Measurements from ENCODE around the gene NUP210L.
A peak's percentile ranks its signal among the peaks of the same experiment; 100 is the strongest.

NUP210L gene

DNA sequence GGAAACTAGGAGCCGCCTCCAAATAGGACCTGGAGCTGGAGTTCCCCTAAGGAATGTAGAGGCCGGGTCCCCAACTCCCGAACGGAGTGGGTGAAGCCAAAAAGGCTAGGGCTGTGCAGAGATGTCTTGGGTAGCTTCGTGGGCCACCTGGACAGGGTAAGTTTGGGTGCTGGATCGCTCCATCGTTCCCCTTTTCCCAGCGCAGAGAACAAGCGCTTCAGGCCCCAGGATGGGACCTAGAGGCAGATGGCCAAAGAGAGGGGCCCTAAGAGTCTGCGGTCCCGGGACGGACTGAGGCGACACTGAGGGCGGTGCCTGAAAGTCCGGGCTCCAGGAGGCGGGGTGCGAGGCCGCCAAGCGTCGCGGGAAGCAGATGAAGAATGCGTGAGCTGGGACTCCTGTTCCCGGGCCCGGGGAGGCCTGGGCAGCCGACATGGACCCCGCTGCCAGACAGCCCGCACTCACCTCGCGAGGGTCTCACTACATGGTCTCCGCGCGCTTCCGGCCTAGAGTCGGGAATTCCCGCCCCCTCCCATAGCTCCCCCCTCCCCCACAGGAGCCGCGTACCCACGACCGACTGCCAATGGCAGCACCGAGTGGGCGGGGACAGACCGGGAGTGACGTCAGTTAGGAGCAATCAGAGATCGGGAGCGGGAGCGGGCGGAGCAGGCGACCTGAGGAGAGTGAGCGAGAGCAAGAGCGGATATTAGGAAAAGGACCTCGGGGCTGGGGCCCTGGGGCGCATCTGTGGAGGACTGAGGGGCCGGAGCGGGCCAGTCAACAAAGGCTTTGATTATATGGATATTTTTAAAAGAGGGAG is 191.6 kb downstream of the NUP210L start, which contains the start of gene SLC39A1:
TSS of gene SLC39A1 (minus strand) at position 508 of the 820 bp plus-strand sequence. CDS start 822 bp downstream, outside the sequence.
- DNase-seq (ENCODE audit: extremely low spot score), result peak; percentile 94
- POLR2A ChIA-PET, result interaction anchor here (0.7 to 4.0 kb wide), 22 partner anchors 9 to 336 kb away, joined by 3 to 65 read pairs (median 5); partner anchors contain the start of genes CHTOP, DENND4B, GATAD2B and JTB
- TF ChIP-seq NFRKB (IDR thresholded peaks at IDR 0.05) (no peak), TARDBP (IDR thresholded peaks at IDR 0.05) (no peak), HDGF (IDR thresholded peaks at IDR 0.05; ENCODE audit: borderline replicate concordance) (no peak), FOXM1 (IDR thresholded peaks at IDR 0.05; ENCODE audit: borderline replicate concordance) (no peak), ELF4 (IDR thresholded peaks at IDR 0.05) (peak; percentile 42; the same call in 1 of the 2 replicates), FOXK2 (IDR thresholded peaks at IDR 0.05) (no peak), ARNT (IDR thresholded peaks at IDR 0.05) (no peak), BHLHE40 (IDR thresholded peaks at IDR 0.05; ENCODE audit: borderline replicate concordance) (no peak), FOXA1 (IDR thresholded peaks at IDR 0.05) (no peak), SUZ12 (IDR thresholded peaks at IDR 0.05) (no peak), SP1 (IDR thresholded peaks at IDR 0.05) (no peak), CTBP1 (IDR thresholded peaks at IDR 0.05; ENCODE audit: borderline replicate concordance) (no peak), L3MBTL2 (conservative IDR thresholded peaks at IDR 0.05) (peak; percentile 72), ZNF384 (IDR thresholded peaks at IDR 0.05) (no peak)
- TF ChIP-seq, protein P1, sequence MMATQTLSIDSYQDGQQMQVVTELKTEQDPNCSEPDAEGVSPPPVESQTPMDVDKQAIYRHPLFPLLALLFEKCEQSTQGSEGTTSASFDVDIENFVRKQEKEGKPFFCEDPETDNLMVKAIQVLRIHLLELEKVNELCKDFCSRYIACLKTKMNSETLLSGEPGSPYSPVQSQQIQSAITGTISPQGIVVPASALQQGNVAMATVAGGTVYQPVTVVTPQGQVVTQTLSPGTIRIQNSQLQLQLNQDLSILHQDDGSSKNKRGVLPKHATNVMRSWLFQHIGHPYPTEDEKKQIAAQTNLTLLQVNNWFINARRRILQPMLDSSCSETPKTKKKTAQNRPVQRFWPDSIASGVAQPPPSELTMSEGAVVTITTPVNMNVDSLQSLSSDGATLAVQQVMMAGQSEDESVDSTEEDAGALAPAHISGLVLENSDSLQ (IDR thresholded peaks at IDR 0.05), result peak; percentile 99
- CTCF ChIA-PET, result interaction anchor here (0.6 to 1.6 kb wide), 4 partner anchors 17 to 108 kb away, joined by 3 to 9 read pairs (median 6); partner anchors contain the start of genes DENND4B and RAB13

DNA sequence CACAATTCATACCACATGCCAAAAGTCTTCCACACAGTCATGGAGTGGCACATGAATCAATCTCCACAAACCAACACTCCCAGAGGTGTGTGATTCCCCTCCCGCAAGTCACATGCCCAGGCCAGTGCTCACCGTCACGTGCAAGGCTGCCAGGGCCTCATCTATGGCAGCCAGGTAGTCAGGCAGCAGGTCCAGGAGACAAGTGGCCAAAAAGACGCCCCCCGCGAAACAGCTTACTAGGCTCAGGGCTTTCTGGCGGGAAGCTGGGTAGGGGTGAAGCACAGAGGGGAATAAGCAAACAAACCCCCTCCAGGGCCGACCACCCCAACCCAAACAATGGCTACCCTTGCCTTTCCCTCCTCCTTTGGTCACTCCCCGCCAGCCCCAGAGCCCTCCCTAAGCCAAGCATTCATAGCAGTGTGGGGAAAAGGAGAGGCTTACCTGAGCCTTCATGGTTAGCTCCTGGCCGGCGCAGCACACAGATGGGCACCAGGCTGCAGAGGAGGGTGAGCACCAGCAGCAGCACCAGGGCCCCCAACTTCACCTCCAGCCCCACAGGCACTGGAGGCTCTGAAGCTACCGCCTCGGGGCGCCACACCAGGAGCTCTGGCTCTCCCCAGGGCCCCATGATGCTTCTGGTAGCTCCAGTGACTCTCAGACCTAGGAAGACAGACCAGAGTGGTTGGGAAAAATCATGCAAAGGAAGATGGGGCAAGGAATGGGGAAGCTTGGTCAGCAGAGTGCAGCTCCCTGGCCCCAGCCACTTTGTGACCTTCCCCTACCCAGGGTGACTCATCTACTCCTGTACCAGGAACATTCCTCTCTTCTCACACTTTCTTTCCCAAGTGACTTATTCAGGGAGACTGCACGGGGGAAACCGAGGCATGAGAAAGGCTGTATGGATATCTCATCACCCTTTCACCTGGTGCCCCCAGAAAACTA is 192.5 kb downstream of the NUP210L start:
- no peak for TF ChIP-seq FOXA1 (IDR thresholded peaks at IDR 0.05)
- no peak for TF ChIP-seq SP1 (IDR thresholded peaks at IDR 0.05)
- TF ChIP-seq CTBP1 (IDR thresholded peaks at IDR 0.05; ENCODE audit: borderline replicate concordance), result no peak
- no peak for TF ChIP-seq ZNF384 (IDR thresholded peaks at IDR 0.05)
- TF ChIP-seq NFRKB (IDR thresholded peaks at IDR 0.05), result no peak
- TF ChIP-seq L3MBTL2 (conservative IDR thresholded peaks at IDR 0.05), result no peak
- TF ChIP-seq LEF1 (IDR thresholded peaks at IDR 0.05; ENCODE audit: borderline replicate concordance), result no peak
- TF ChIP-seq TARDBP (IDR thresholded peaks at IDR 0.05), result no peak
- no peak for TF ChIP-seq ARNT (IDR thresholded peaks at IDR 0.05)
- TF ChIP-seq FOXK2 (IDR thresholded peaks at IDR 0.05), result no peak
- no peak for TF ChIP-seq ELF4 (IDR thresholded peaks at IDR 0.05)
- no peak for TF ChIP-seq BHLHE40 (IDR thresholded peaks at IDR 0.05; ENCODE audit: borderline replicate concordance)
- POLR2A ChIA-PET, result interaction anchor here (1.0 to 4.0 kb wide), 14 partner anchors 9 to 335 kb away, joined by 3 to 65 read pairs (median 10); partner anchors contain the start of genes DENND4B, GATAD2B, JTB and RAB13
- CTCF ChIA-PET, result interaction anchor here (0.6 to 1.6 kb wide), 3 partner anchors 16 to 107 kb away, joined by 6 to 9 read pairs (median 7); partner anchors contain the start of genes DENND4B and RAB13
- no peak for DNase-seq (ENCODE audit: extremely low spot score)

DNA sequence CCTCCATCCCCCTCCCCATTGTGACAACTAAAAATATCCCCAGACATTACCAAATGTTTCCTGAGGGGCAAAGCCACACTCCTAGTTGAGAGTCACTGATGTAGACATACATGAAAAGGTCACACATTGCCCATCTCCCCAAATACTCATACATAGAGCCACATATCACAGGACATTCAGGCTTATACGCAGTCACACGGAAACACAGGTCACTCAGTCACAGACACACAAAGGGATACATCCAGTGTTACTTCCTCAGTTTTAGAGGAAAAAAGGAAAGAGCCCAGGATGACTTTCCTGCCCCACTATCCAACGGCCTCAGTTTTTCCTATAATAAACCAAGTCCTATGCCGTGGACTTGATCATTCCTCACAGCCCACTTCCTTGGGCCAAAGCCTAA is 193.5 kb downstream of the NUP210L start:
- TF ChIP-seq ZNF384 (IDR thresholded peaks at IDR 0.05) (no peak), L3MBTL2 (conservative IDR thresholded peaks at IDR 0.05) (no peak), ARNT (IDR thresholded peaks at IDR 0.05) (no peak)
- TF ChIP-seq, protein P1 (IDR thresholded peaks at IDR 0.05), result no peak
- ChIA-PET CTCF (no interaction called here), POLR2A (interaction anchor here (3.2 to 4.0 kb wide), 2 partner anchors 15 to 29 kb away, joined by 27 to 38 read pairs; partner anchors contain the start of genes DENND4B and RPS27)
- no peak for DNase-seq (ENCODE audit: extremely low spot score)

DNA sequence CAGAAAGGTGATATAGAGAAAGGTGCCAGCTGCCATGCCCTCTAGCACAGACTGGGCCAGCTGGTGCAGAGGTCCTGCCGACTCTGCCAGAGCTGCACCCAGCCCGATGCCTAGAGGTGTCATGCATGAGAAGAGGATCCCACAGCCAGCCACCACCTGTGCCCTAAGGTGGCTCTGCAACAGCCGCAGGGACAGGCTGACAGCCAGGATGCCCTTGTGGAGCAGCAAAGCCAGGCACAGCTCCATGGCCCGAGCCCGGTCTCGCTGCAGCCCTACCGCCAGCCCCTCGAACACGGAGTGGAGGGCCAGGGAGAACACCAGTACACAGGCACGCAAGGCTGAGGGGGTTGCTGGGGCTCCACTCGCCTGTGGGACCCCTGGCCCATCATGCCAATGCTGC is 194.7 kb downstream of the NUP210L start:
- POLR2A ChIA-PET, result interaction anchor here (1.0 to 7.7 kb wide), 5 partner anchors 7 to 30 kb away, joined by 3 to 74 read pairs (median 20); partner anchors contain the start of genes CREB3L4, DENND4B, JTB and RAB13

DNA sequence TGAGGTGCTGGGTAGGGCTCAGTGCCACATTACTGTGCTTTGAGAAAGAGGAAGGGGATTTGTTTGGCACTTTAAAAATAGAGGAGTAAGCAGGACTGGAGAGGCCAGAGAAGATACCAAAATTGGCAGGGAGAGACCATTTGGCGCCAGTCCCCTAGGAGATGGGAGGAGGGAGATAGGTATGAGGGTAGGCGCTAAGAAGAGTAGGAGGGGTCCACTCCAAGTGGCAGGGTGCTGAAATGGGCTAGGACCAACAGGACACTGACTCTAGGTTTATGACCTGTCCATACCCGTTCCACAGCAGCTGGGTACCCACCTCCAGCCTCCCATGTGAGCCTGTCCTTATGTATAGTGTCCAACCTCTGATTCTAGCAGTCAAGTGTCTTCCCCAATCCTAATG is 195.4 kb downstream of the NUP210L start:
- CTCF ChIA-PET, result no interaction called here
- TF ChIP-seq BHLHE40 (IDR thresholded peaks at IDR 0.05; ENCODE audit: borderline replicate concordance), result no peak
- TF ChIP-seq NFRKB (IDR thresholded peaks at IDR 0.05), result no peak
- TF ChIP-seq FOXM1 (IDR thresholded peaks at IDR 0.05; ENCODE audit: borderline replicate concordance), result no peak
- TF ChIP-seq CTBP1 (IDR thresholded peaks at IDR 0.05; ENCODE audit: borderline replicate concordance), result no peak
- no peak for TF ChIP-seq ZNF384 (IDR thresholded peaks at IDR 0.05)
- TF ChIP-seq ARNT (IDR thresholded peaks at IDR 0.05), result no peak
- no peak for TF ChIP-seq FOXA1 (IDR thresholded peaks at IDR 0.05)
- no peak for TF ChIP-seq FOXK2 (IDR thresholded peaks at IDR 0.05)
- no peak for TF ChIP-seq L3MBTL2 (conservative IDR thresholded peaks at IDR 0.05)
- TF ChIP-seq ELF4 (IDR thresholded peaks at IDR 0.05), result no peak
- TF ChIP-seq SUZ12 (IDR thresholded peaks at IDR 0.05), result no peak
- no peak for TF ChIP-seq HDGF (IDR thresholded peaks at IDR 0.05; ENCODE audit: borderline replicate concordance)
- TF ChIP-seq, protein P1 (IDR thresholded peaks at IDR 0.05), result no peak
- TF ChIP-seq SP1 (IDR thresholded peaks at IDR 0.05), result no peak
- no peak for TF ChIP-seq TARDBP (IDR thresholded peaks at IDR 0.05)
- DNase-seq (ENCODE audit: extremely low spot score), result no peak
- POLR2A ChIA-PET, result interaction anchor here (1.0 to 7.7 kb wide), 5 partner anchors 7 to 31 kb away, joined by 3 to 74 read pairs (median 20); partner anchors contain the start of genes CREB3L4, DENND4B, JTB and RAB13

More for the DNA sequence above, 194.7 kb downstream of the NUP210L start:
- TF ChIP-seq LEF1 (IDR thresholded peaks at IDR 0.05; ENCODE audit: borderline replicate concordance), result no peak
- TF ChIP-seq TARDBP (IDR thresholded peaks at IDR 0.05), result no peak
- TF ChIP-seq ELF4 (IDR thresholded peaks at IDR 0.05), result no peak
- no peak for TF ChIP-seq CTBP1 (IDR thresholded peaks at IDR 0.05; ENCODE audit: borderline replicate concordance)
- no peak for TF ChIP-seq ZNF384 (IDR thresholded peaks at IDR 0.05)
- DNase-seq (ENCODE audit: extremely low spot score), result no peak
- CTCF ChIA-PET, result no interaction called here

All from HEK293T (cell line).